Measurements from ENCODE around the gene LCT.
"Not testable (repeated sequence)": the region's sequence is repeated elsewhere in the genome, so short reads cannot be mapped to it uniquely, and the experiment has no call there.

LCT gene

DNA sequence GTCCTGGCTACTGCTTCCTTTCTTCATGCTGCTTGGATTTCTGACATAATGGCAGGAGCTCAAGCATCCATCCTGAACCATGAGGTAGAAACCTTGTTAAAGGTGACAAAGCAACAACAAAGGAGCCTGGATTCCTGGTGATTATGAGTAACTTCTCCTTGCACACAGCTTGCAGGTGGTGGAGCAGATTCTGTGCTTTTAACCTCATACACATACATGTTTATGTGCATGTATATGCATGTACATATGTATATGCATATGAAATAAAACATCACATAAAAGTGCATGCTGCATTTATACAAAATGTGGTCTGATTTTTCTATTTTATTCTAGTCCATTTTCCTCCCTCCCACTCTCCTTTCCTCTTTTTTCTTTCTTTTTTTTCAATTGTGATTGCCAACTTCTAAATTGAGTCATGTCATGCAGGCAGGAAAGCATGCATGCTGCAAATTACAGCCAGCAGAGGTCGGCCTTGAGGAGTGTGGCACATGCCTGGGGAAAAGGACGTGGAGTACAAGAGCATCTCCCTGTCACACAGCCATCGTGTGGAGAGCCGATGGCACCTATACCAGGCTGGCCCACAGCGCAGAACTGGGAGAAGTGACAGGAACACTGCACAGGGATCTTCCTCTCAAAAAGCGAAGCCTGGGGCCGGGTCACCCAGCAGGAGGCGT, 17.9 kb downstream of the LCT start:
- DNase-seq (ENCODE audit: low read depth, low spot score), result peak; percentile 33
- no peaks in the 10 kb centered on the region; the same call in 1 of the 2 replicates for H3K27me3 ChIP-seq (ENCODE audit: control insufficient read depth, insufficient read depth, low read length)
- no peak overlapping the region for H3K4me3 ChIP-seq (ENCODE audit: low read length)
- H3K9me3 ChIP-seq (ENCODE audit: control insufficient read depth, insufficient read depth, low read length), result no peaks in the 10 kb centered on the region
- H3K27ac ChIP-seq (ENCODE audit: low read length), result no peak overlapping the region
- no peaks in the 10 kb centered on the region for H3K36me3 ChIP-seq (ENCODE audit: control insufficient read depth, insufficient read depth, low read length)
- no CpG with 5 or more reads among the region's 8 CpGs for WGBS (ENCODE audit: insufficient coverage, insufficient read length)
- H3K4me1 ChIP-seq (ENCODE audit: control insufficient read depth, insufficient read depth, low read length), result no peaks in the 10 kb centered on the region

GRCh38 chr2:135817951-135818350, 19.0 kb downstream of the LCT start:
- H3K36me3 ChIP-seq (ENCODE audit: control insufficient read depth, insufficient read depth, low read length), result no peaks in the 10 kb centered on the region
- no peak for DNase-seq (ENCODE audit: low read depth, low spot score)
- no peaks in the 10 kb centered on the region for H3K4me1 ChIP-seq (ENCODE audit: control insufficient read depth, insufficient read depth, low read length)
- H3K27ac ChIP-seq (ENCODE audit: low read length), result no peak overlapping the region
- no peaks in the 10 kb centered on the region for H3K9me3 ChIP-seq (ENCODE audit: control insufficient read depth, insufficient read depth, low read length)
- H3K4me3 ChIP-seq (ENCODE audit: low read length), result no peak overlapping the region
- H3K27me3 ChIP-seq (ENCODE audit: control insufficient read depth, insufficient read depth, low read length), result no peaks in the 10 kb centered on the region; the same call in 1 of the 2 replicates
- WGBS (ENCODE audit: insufficient coverage, insufficient read length), result no CpG with 5 or more reads among the region's 4 CpGs

GRCh38 chr2:135817466-135817865, 19.5 kb downstream of the LCT start:
- WGBS (ENCODE audit: insufficient coverage, insufficient read length), result no CpG with 5 or more reads among the region's 18 CpGs
- no peak overlapping the region for H3K4me3 ChIP-seq (ENCODE audit: low read length)
- no peaks in the 10 kb centered on the region for H3K4me1 ChIP-seq (ENCODE audit: control insufficient read depth, insufficient read depth, low read length)
- no peaks in the 10 kb centered on the region; the same call in 1 of the 2 replicates for H3K27me3 ChIP-seq (ENCODE audit: control insufficient read depth, insufficient read depth, low read length)
- no peak overlapping the region for H3K27ac ChIP-seq (ENCODE audit: low read length)
- DNase-seq (ENCODE audit: low read depth, low spot score), result no peak
- H3K9me3 ChIP-seq (ENCODE audit: control insufficient read depth, insufficient read depth, low read length), result no peaks in the 10 kb centered on the region
- H3K36me3 ChIP-seq (ENCODE audit: control insufficient read depth, insufficient read depth, low read length), result no peaks in the 10 kb centered on the region

DNA sequence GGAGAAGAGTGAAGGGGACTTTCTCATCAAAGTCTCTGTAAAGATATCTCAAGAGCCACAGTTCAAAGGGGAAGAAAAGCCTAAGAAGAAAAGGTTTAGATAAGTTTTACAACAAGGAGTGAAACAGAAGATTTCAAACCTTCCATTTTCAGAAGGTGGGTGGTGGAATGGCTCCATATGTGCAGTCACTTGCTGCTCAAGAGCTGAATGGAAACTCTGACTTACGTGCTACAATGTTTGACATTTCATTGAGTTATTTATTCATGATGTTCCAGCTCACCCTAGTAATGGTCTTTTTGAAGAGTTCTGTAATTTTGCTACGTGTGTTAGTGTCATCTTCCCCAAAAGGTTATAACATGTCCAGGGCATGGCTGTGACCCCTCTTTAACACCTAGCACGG, 21.7 kb downstream of the LCT start:
- Histone ChIP-seq H3K4me1 (ENCODE audit: control insufficient read depth, insufficient read depth, low read length) (no peaks in the 10 kb centered on the region), H3K27me3 (ENCODE audit: control insufficient read depth, insufficient read depth, low read length) (no peaks in the 10 kb centered on the region; the same call in 1 of the 2 replicates), H3K36me3 (ENCODE audit: control insufficient read depth, insufficient read depth, low read length) (no peaks in the 10 kb centered on the region), H3K4me3 (ENCODE audit: low read length) (no peak overlapping the region), H3K27ac (ENCODE audit: low read length) (no peak overlapping the region), H3K9me3 (ENCODE audit: control insufficient read depth, insufficient read depth, low read length) (no peaks in the 10 kb centered on the region)
- no CpG with 5 or more reads among the region's 3 CpGs for WGBS (ENCODE audit: insufficient coverage, insufficient read length)
- DNase-seq (ENCODE audit: low read depth, low spot score), result no peak

GRCh38 chr2:135812907-135813511, 24.0 kb downstream of the LCT start:
- Histone ChIP-seq H3K4me3 (ENCODE audit: low read length) (no peak overlapping the region), H3K27me3 (ENCODE audit: control insufficient read depth, insufficient read depth, low read length) (no peaks in the 10 kb centered on the region; the same call in 1 of the 2 replicates), H3K36me3 (ENCODE audit: control insufficient read depth, insufficient read depth, low read length) (no peaks in the 10 kb centered on the region), H3K4me1 (ENCODE audit: control insufficient read depth, insufficient read depth, low read length) (no peaks in the 10 kb centered on the region), H3K27ac (ENCODE audit: low read length) (no peak overlapping the region), H3K9me3 (ENCODE audit: control insufficient read depth, insufficient read depth, low read length) (no peaks in the 10 kb centered on the region)
- DNase-seq (ENCODE audit: low read depth, low spot score), result no peak
- no CpG with 5 or more reads among the region's 2 CpGs for WGBS (ENCODE audit: insufficient coverage, insufficient read length)

DNA sequence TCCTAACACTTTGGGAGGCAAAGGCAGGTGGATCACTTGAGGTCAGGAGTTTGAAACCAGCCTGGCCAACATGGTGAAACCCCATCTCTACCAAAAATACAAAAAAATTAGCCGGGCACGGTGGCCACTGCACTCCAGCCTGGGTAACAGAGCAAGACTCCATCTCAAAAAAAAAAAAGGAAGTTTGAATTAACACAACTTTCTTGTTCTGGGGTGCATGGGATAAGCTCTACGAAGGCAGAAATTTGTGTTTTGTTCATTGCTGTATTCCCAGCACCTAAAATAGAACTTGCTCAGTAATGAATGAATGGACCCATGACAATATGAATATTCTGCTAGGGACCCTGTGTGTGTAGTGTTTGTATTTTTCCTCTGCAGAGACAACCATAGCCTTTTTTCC, 29.1 kb downstream of the LCT start:
- no CpG with 5 or more reads among the region's 3 CpGs for WGBS (ENCODE audit: insufficient coverage, insufficient read length)
- not testable (repeated sequence) for H3K4me1 ChIP-seq (ENCODE audit: control insufficient read depth, insufficient read depth, low read length); H3K27ac ChIP-seq (ENCODE audit: low read length); H3K4me3 ChIP-seq (ENCODE audit: low read length); H3K36me3 ChIP-seq (ENCODE audit: control insufficient read depth, insufficient read depth, low read length); H3K27me3 ChIP-seq (ENCODE audit: control insufficient read depth, insufficient read depth, low read length); DNase-seq (ENCODE audit: low read depth, low spot score); H3K9me3 ChIP-seq (ENCODE audit: control insufficient read depth, insufficient read depth, low read length)

GRCh38 chr2:135803278-135803677, 33.7 kb downstream of the LCT start:
- no peak overlapping the region for H3K4me3 ChIP-seq (ENCODE audit: low read length)
- DNase-seq (ENCODE audit: low read depth, low spot score), result no peak
- H3K9me3 ChIP-seq (ENCODE audit: control insufficient read depth, insufficient read depth, low read length), result no peaks in the 10 kb centered on the region; the same call in 1 of the 2 replicates
- no peak overlapping the region for H3K27ac ChIP-seq (ENCODE audit: low read length)
- no peaks in the 10 kb centered on the region; the same call in 1 of the 2 replicates for H3K4me1 ChIP-seq (ENCODE audit: control insufficient read depth, insufficient read depth, low read length)
- no peaks in the 10 kb centered on the region for H3K36me3 ChIP-seq (ENCODE audit: control insufficient read depth, insufficient read depth, low read length)
- no peaks in the 10 kb centered on the region for H3K27me3 ChIP-seq (ENCODE audit: control insufficient read depth, insufficient read depth, low read length)
- WGBS (ENCODE audit: insufficient coverage, insufficient read length), result no CpG with 5 or more reads among the region's 2 CpGs

DNA sequence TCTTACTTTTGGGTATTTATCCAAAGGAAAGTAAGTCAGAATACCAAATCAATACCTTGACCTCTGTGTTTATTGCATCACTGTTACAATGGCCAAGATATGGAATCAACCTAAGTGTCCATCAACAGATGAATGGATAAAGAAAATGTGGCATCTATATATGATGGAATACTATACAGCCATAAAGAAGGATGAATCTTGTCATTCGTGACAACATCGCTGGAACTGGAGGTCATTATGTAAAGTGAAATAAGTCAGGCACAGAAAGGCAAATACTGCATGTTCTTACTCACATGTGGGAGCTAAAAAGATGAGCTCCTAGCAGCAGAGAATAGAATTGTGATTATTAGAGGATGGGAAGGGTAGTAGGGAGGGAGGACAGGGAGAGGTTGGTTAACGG, 34.6 kb downstream of the LCT start:
- Histone ChIP-seq H3K36me3 (ENCODE audit: control insufficient read depth, insufficient read depth, low read length) (no peaks in the 10 kb centered on the region), H3K27me3 (ENCODE audit: control insufficient read depth, insufficient read depth, low read length) (no peaks in the 10 kb centered on the region), H3K4me3 (ENCODE audit: low read length) (no peak overlapping the region), H3K9me3 (ENCODE audit: control insufficient read depth, insufficient read depth, low read length) (no peaks in the 10 kb centered on the region; the same call in 1 of the 2 replicates), H3K27ac (ENCODE audit: low read length) (no peak overlapping the region), H3K4me1 (ENCODE audit: control insufficient read depth, insufficient read depth, low read length) (no peaks in the 10 kb centered on the region; the same call in 1 of the 2 replicates)
- no peak for DNase-seq (ENCODE audit: low read depth, low spot score)
- WGBS (ENCODE audit: insufficient coverage, insufficient read length), result no CpG with 5 or more reads among the region's 3 CpGs

DNA sequence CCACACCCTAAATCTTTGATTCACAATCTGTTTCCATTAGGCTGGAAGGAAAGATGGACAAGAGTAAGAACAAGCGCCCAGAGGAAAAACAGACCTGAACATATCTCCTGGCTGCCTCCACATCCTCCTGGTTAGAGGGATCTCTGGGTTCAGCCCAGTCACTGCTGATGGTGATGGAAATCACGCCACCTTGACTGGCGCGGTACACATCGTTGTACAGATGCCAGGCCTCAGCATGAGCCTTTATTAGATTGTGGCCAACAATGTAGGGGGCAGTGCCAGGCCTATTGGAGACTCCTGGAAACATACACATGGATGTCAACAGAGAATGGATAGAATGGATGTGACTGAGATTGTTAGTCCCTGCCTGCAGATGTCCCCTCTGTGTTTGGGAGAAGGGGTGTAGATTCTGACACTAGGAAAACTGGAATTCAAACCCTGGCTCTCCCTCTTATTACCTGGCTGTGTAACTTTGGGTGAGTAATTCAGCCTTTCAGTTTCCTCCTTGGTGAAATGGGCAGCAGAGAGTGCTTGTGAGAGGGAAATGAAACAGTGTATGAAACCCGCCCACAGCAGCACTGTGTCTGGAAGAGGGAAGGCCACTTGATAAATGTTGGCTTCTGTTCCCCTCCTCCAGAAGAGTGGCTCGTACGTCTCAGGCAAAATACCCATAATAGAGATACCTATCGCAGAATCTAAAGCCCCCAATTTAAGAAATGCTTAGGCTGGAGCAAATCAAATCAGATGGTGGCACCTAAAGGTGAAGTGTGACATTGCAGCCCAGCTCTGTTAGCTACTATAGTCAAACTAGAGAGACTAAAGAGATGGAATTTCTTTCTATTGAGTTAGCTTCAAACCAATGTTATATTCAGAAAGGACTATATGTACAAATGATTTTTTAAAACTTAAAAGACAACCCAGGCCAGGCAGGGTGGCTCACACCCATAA, 36.2 kb downstream of the LCT start:
- H3K4me1 ChIP-seq (ENCODE audit: control insufficient read depth, insufficient read depth, low read length), result no peaks in the 10 kb centered on the region; the same call in 1 of the 2 replicates
- WGBS (ENCODE audit: insufficient coverage, insufficient read length), result no CpG with 5 or more reads among the region's 9 CpGs
- DNase-seq (ENCODE audit: low read depth, low spot score), result no peak
- H3K27me3 ChIP-seq (ENCODE audit: control insufficient read depth, insufficient read depth, low read length), result no peaks in the 10 kb centered on the region
- no peaks in the 10 kb centered on the region for H3K36me3 ChIP-seq (ENCODE audit: control insufficient read depth, insufficient read depth, low read length)
- H3K4me3 ChIP-seq (ENCODE audit: low read length), result no peak overlapping the region
- H3K27ac ChIP-seq (ENCODE audit: low read length), result no peak overlapping the region
- H3K9me3 ChIP-seq (ENCODE audit: control insufficient read depth, insufficient read depth, low read length), result no peaks in the 10 kb centered on the region; the same call in 1 of the 2 replicates

GRCh38 chr2:135799738-135800137, 37.2 kb downstream of the LCT start:
- no peaks in the 10 kb centered on the region; the same call in 1 of the 2 replicates for H3K9me3 ChIP-seq (ENCODE audit: control insufficient read depth, insufficient read depth, low read length)
- no peak for DNase-seq (ENCODE audit: low read depth, low spot score)
- no peak overlapping the region for H3K27ac ChIP-seq (ENCODE audit: low read length)
- no peak overlapping the region for H3K4me3 ChIP-seq (ENCODE audit: low read length)
- no peaks in the 10 kb centered on the region; the same call in 1 of the 2 replicates for H3K4me1 ChIP-seq (ENCODE audit: control insufficient read depth, insufficient read depth, low read length)
- no CpG with 5 or more reads among the region's 2 CpGs for WGBS (ENCODE audit: insufficient coverage, insufficient read length)
- H3K27me3 ChIP-seq (ENCODE audit: control insufficient read depth, insufficient read depth, low read length), result no peaks in the 10 kb centered on the region
- no peaks in the 10 kb centered on the region for H3K36me3 ChIP-seq (ENCODE audit: control insufficient read depth, insufficient read depth, low read length)
